K562 (cell line): ENCODE measurements around the gene OLFML3. TPM values are rescaled to one million over a fixed set of nuclear protein-coding genes. Genes with fewer than 3 reads are reported as not detected.

Experiments
- E2F1 ChIP-seq: sonication (generic); formaldehyde crosslinking; IDR thresholded peaks from 2 replicates; pipeline ENCODE4 v1.8.1; 2023; ENCODE audit warnings: mild to moderate bottlenecking, missing genetic modification reagents, moderate library complexity
- HDGF ChIP-seq: fragments of 450-650 bp; IDR thresholded peaks from 2 replicates; pipeline ENCODE4 v1.6.1; 2016
- HIVEP1 ChIP-seq: fragments of 250-450 bp; sonication (Bioruptor Pico); IDR thresholded peaks from 2 replicates; pipeline ENCODE4 v1.4.0; 2020; ENCODE audit warnings: mild to moderate bottlenecking
- HMG20B ChIP-seq: fragments of 250-450 bp; sonication (Bioruptor Pico); IDR thresholded peaks from 2 replicates; pipeline ENCODE4 v1.5.0; 2021; ENCODE audit warnings: mild to moderate bottlenecking
- MTA2 ChIP-seq: fragments of 450-650 bp; IDR thresholded peaks from 2 replicates; pipeline ENCODE4 v1.6.1; 2016; ENCODE audit warnings: low read depth
- TRIM25 ChIP-seq: fragments of 450-650 bp; IDR thresholded peaks from 2 replicates; pipeline ENCODE4 v1.7.0; 2016; ENCODE audit warnings: borderline replicate concordance
- ZKSCAN8 ChIP-seq: fragments of 200-800 bp; sonication (Bioruptor generic); IDR thresholded peaks from 2 replicates; pipeline ENCODE4 v1.6.1; 2016; ENCODE audit warnings: missing genetic modification characterization, missing compliant biosample characterization
- ZNF143 ChIP-seq: sonication (generic); formaldehyde crosslinking; IDR thresholded peaks from 2 replicates; pipeline ENCODE4 v1.9.0; 2022; ENCODE audit warnings: mild to moderate bottlenecking, missing genetic modification reagents
- ZNF217 ChIP-seq: sonication (generic); formaldehyde crosslinking; IDR thresholded peaks from 2 replicates; pipeline ENCODE4 v1.8.0; 2022; ENCODE audit warnings: mild to moderate bottlenecking, missing genetic modification reagents
- ZNF316 ChIP-seq: fragments of 450-650 bp; IDR thresholded peaks from 2 replicates; pipeline ENCODE4 v1.6.1; 2016
- ZNF431 ChIP-seq: sonication (generic); formaldehyde crosslinking; IDR thresholded peaks from 2 replicates; pipeline ENCODE4 v1.8.0; 2022; ENCODE audit warnings: mild to moderate bottlenecking, missing genetic modification reagents
- ZNF583 ChIP-seq: fragments of 250-450 bp; sonication (Bioruptor Pico); IDR thresholded peaks from 2 replicates; pipeline ENCODE4 v1.4.0; 2020
- ZNF830 ChIP-seq: fragments of 250-450 bp; sonication (Bioruptor Pico); IDR thresholded peaks from 2 replicates; pipeline ENCODE4 v1.5.0; 2021; ENCODE audit warnings: mild to moderate bottlenecking
- ZSCAN29 ChIP-seq: fragments of 450-650 bp; IDR thresholded peaks from 2 replicates; pipeline ENCODE4 v1.6.1; 2017
- polyA plus RNA-seq, 8 experiments: library from polyadenylated mRNA; depleted of rRNA in 4 of 8; stranded (reverse) in 5 of 8; unstranded in 3 of 8; fragments of >200 nt; fragmentation: Nextera tagmentation in 2 of 8; fragmentation: Illumina TruSeq in 1 of 8; extraction: Ambion mirVana in 2 of 8; extraction: Trizol in 1 of 8; gene quantifications; 2 replicates each; pipeline versions ENCODE4 v1.2.1 to v1.2.3, GENCODE V29; 2011 to 2014; ENCODE audit warnings: inconsistent platforms in 1 of 8, missing spikeins in 1 of 8
- total RNA-seq, 7 experiments: library from RNA; depleted of rRNA in 6 of 7; stranded (reverse); fragments of >200 nt in 6 of 7; fragmentation: Illumina TruSeq in 2 of 7; extraction: Trizol in 2 of 7; gene quantifications; 2 replicates each; pipeline versions ENCODE4 v1.2.1 to v1.2.3, GENCODE V29; 2011 to 2021; ENCODE audit warnings: low replicate concordance in 1 of 7
- TF ChIP-seq, protein P1 (sequence below): sonication (generic); formaldehyde crosslinking; IDR thresholded peaks from 2 replicates; pipeline ENCODE4 v1.8.0; 2023; ENCODE audit warnings: mild to moderate bottlenecking, missing genetic modification reagents
- TF ChIP-seq, protein P2 (sequence below): sonication (generic); formaldehyde crosslinking; IDR thresholded peaks from 2 replicates; pipeline ENCODE4 v1.8.0; 2022; ENCODE audit warnings: mild to moderate bottlenecking, missing genetic modification reagents, borderline replicate concordance
- TF ChIP-seq, protein P3 (sequence below): fragments of 250-450 bp; sonication (Bioruptor Pico); IDR thresholded peaks from 2 replicates; pipeline ENCODE4 v1.4.0; 2020; ENCODE audit warnings: mild to moderate bottlenecking
- TF ChIP-seq, protein P4 (sequence below): fragments of 450-650 bp; IDR thresholded peaks from one replicate; pipeline ENCODE4 v1.6.1; 2018; ENCODE audit warnings: mild to moderate bottlenecking, moderate library complexity; ENCODE audit not compliant: partially characterized antibody

OLFML3 gene
- total and polyA plus RNA-seq, 9 of the 15 experiments (the other 6 are each of a cell fraction or from before 2014, with no cell fraction given), result 0.07 to 0.13 (median 0.07) TPM; not detected in 6

DNA sequence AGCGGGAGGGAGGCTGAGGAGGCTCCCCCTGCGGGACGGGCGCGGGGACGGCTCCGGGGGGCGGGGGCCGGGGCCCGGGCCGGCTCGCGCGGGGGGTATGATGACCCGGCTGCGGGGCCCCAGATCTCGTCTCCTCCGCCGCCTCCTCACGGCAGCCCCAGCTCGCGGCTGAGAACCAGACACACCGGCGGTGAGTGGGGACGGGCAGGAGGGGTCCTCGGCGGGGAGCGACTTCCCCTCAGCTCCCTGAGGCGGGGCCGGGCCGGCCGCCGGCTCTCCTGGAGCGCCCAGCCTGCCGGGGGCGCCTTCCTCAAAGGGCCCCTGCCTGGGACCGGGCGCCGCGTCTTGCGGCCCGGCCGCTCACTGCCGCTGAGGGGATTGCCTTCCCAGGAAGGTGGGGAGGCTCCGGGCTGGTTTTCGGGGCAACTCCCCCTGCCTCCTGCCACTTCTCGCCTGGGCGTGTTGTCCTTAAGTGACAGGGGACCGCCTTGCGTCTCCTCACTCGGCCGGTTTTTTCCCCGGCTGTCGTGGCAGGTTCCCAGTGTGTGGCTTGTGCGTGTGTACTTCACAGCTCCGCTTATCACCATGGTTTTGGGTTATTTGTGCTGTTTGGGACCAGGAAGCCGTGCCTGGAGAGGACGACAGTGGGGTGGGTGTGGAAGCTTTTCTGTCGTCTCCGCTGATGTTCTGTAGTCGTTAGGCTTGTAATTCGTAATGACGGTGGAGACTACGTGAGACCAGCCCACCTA, 49.4 kb upstream of the OLFML3 start (continued):
- TF ChIP-seq, protein P1, sequence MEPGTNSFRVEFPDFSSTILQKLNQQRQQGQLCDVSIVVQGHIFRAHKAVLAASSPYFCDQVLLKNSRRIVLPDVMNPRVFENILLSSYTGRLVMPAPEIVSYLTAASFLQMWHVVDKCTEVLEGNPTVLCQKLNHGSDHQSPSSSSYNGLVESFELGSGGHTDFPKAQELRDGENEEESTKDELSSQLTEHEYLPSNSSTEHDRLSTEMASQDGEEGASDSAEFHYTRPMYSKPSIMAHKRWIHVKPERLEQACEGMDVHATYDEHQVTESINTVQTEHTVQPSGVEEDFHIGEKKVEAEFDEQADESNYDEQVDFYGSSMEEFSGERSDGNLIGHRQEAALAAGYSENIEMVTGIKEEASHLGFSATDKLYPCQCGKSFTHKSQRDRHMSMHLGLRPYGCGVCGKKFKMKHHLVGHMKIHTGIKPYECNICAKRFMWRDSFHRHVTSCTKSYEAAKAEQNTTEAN (CRISPR knock-in tag), result no peak
- TF ChIP-seq HIVEP1 (CRISPR knock-in tag) (0 out of 2 replicates have a peak, but pooled peaks have one; percentile 48), HDGF (no peak), ZKSCAN8 (CRISPR knock-in tag) (no peak), ZNF316 (no peak), HMG20B (no peak), ZNF830 (CRISPR knock-in tag) (no peak), ZSCAN29 (0 out of 2 replicates have a peak, but pooled peaks have one; percentile 17), ZNF431 (CRISPR knock-in tag) (no peak; the same call in 1 of the 2 replicates), ZNF143 (CRISPR knock-in tag) (no peak), TRIM25 (no peak), ZNF583 (CRISPR knock-in tag) (peak; percentile 61; the same call in 1 of the 2 replicates), MTA2 (no peak), E2F1 (0 out of 2 replicates have a peak, but pooled peaks have one; percentile 50), ZNF217 (CRISPR knock-in tag) (no peak)
- TF ChIP-seq, protein P2, sequence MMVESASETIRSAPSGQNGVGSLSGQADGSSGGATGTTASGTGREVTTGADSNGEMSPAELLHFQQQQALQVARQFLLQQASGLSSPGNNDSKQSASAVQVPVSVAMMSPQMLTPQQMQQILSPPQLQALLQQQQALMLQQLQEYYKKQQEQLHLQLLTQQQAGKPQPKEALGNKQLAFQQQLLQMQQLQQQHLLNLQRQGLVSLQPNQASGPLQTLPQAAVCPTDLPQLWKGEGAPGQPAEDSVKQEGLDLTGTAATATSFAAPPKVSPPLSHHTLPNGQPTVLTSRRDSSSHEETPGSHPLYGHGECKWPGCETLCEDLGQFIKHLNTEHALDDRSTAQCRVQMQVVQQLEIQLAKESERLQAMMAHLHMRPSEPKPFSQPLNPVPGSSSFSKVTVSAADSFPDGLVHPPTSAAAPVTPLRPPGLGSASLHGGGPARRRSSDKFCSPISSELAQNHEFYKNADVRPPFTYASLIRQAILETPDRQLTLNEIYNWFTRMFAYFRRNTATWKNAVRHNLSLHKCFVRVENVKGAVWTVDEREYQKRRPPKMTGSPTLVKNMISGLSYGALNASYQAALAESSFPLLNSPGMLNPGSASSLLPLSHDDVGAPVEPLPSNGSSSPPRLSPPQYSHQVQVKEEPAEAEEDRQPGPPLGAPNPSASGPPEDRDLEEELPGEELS (CRISPR knock-in tag), result no peak; the same call in 1 of the 2 replicates
- TF ChIP-seq, protein P3, sequence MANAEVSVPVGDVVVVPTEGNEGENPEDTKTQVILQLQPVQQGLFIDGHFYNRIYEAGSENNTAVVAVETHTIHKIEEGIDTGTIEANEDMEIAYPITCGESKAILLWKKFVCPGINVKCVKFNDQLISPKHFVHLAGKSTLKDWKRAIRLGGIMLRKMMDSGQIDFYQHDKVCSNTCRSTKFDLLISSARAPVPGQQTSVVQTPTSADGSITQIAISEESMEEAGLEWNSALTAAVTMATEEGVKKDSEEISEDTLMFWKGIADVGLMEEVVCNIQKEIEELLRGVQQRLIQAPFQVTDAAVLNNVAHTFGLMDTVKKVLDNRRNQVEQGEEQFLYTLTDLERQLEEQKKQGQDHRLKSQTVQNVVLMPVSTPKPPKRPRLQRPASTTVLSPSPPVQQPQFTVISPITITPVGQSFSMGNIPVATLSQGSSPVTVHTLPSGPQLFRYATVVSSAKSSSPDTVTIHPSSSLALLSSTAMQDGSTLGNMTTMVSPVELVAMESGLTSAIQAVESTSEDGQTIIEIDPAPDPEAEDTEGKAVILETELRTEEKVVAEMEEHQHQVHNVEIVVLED (CRISPR knock-in tag), result no peak; the same call in 1 of the 2 replicates
- TF ChIP-seq, protein P4, sequence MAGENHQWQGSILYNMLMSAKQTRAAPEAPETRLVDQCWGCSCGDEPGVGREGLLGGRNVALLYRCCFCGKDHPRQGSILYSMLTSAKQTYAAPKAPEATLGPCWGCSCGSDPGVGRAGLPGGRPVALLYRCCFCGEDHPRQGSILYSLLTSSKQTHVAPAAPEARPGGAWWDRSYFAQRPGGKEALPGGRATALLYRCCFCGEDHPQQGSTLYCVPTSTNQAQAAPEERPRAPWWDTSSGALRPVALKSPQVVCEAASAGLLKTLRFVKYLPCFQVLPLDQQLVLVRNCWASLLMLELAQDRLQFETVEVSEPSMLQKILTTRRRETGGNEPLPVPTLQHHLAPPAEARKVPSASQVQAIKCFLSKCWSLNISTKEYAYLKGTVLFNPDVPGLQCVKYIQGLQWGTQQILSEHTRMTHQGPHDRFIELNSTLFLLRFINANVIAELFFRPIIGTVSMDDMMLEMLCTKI, result no peak
